Measurements from ENCODE around the gene ZNF579. TPM values are rescaled to one million over a fixed set of nuclear protein-coding genes. Genes with fewer than 3 reads are reported as not detected.

The ZNF579 gene
- polyA plus RNA-seq, 1 donor from 2014 or later: 7.4 TPM

- H3K36me3 ChIP-seq (ENCODE audit: insufficient read depth, low read length): peaks cover 8% of the 10 kb centered on the region
- H3K9me2 ChIP-seq (ENCODE audit: insufficient read depth, low read length): no peaks in the 10 kb centered on the region
- H3K27ac ChIP-seq (ENCODE audit: low read length): no peak overlapping the region
- H3K79me2 ChIP-seq (replicated peaks; ENCODE audit: insufficient read depth, low read length): peaks cover 19% of the 10 kb centered on the region
- TF ChIP-seq EZH2 (IDR thresholded peaks at IDR 0.05; ENCODE audit: borderline replicate concordance, insufficient read depth, low read length, poor library complexity, severe bottlenecking) (no peak), SMC3 (conservative IDR thresholded peaks at IDR 0.05; ENCODE audit: poor library complexity) (no peak), REST (IDR thresholded peaks at IDR 0.05; ENCODE audit: borderline replicate concordance) (no peak), TAF1 (IDR thresholded peaks at IDR 0.05; ENCODE audit: low read depth) (no peak), RAD21 (conservative IDR thresholded peaks at IDR 0.05) (no peak), CTCF (IDR thresholded peaks at IDR 0.05; ENCODE audit: poor library complexity, severe bottlenecking) (no peak), MXI1 (conservative IDR thresholded peaks at IDR 0.05; ENCODE audit: poor library complexity, severe bottlenecking) (no peak), POLR2AphosphoS5 (IDR thresholded peaks at IDR 0.05) (no peak), EP300 (conservative IDR thresholded peaks at IDR 0.05; ENCODE audit: poor library complexity, severe bottlenecking) (no peak)
- H4K20me1 ChIP-seq (ENCODE audit: insufficient read depth): no peaks in the 10 kb centered on the region
- no peak overlapping the region for H3K9ac ChIP-seq (ENCODE audit: low read length)
- H3K4me2 ChIP-seq (ENCODE audit: low read length): no peak overlapping the region
- no peak overlapping the region for H2AFZ ChIP-seq (ENCODE audit: low read depth, low read length)
- H3K9me3 ChIP-seq (ENCODE audit: low read length): no peaks in the 10 kb centered on the region
- no peaks in the 10 kb centered on the region for H3K27me3 ChIP-seq (ENCODE audit: insufficient read depth, low read depth, low read length)
- H3F3A ChIP-seq (ENCODE audit: insufficient read depth, low read length, poor library complexity, severe bottlenecking): no peaks in the 10 kb centered on the region
- H3K4me3 ChIP-seq (ENCODE audit: low read length): no peak overlapping the region
Observed at GRCh38 chr19:55611983-55612645, 31.5 kb upstream of the ZNF579 start.

- no peaks in the 10 kb centered on the region for H3K9me3 ChIP-seq (ENCODE audit: low read length)
- H3K9me2 ChIP-seq (ENCODE audit: insufficient read depth, low read length): no peaks in the 10 kb centered on the region
- H2AFZ ChIP-seq (ENCODE audit: low read depth, low read length): no peak overlapping the region
- no peaks in the 10 kb centered on the region for H3F3A ChIP-seq (ENCODE audit: insufficient read depth, low read length, poor library complexity, severe bottlenecking)
- H3K4me2 ChIP-seq (ENCODE audit: low read length): no peak overlapping the region
- H3K79me2 ChIP-seq (replicated peaks; ENCODE audit: insufficient read depth, low read length): peaks cover 25% of the 10 kb centered on the region
- H3K27ac ChIP-seq (ENCODE audit: low read length): no peak overlapping the region
- H3K27me3 ChIP-seq (ENCODE audit: insufficient read depth, low read depth, low read length): no peaks in the 10 kb centered on the region
- no peaks in the 10 kb centered on the region for H4K20me1 ChIP-seq (ENCODE audit: insufficient read depth)
- peaks cover 8% of the 10 kb centered on the region for H3K36me3 ChIP-seq (ENCODE audit: insufficient read depth, low read length)
- TF ChIP-seq SMC3 (conservative IDR thresholded peaks at IDR 0.05; ENCODE audit: poor library complexity): no peak
- no peak for TF ChIP-seq RAD21 (conservative IDR thresholded peaks at IDR 0.05)
- TF ChIP-seq TAF1 (IDR thresholded peaks at IDR 0.05; ENCODE audit: low read depth): no peak
- no peak for TF ChIP-seq CTCF (IDR thresholded peaks at IDR 0.05; ENCODE audit: poor library complexity, severe bottlenecking)
- TF ChIP-seq MXI1 (conservative IDR thresholded peaks at IDR 0.05; ENCODE audit: poor library complexity, severe bottlenecking): no peak
- no peak for TF ChIP-seq POLR2AphosphoS5 (IDR thresholded peaks at IDR 0.05)
- TF ChIP-seq EP300 (conservative IDR thresholded peaks at IDR 0.05; ENCODE audit: poor library complexity, severe bottlenecking): no peak
- TF ChIP-seq EZH2 (IDR thresholded peaks at IDR 0.05; ENCODE audit: borderline replicate concordance, insufficient read depth, low read length, poor library complexity, severe bottlenecking): no peak
- TF ChIP-seq REST (IDR thresholded peaks at IDR 0.05; ENCODE audit: borderline replicate concordance): no peak
- H3K9ac ChIP-seq (ENCODE audit: low read length): no peak overlapping the region
- H3K4me3 ChIP-seq (ENCODE audit: low read length): no peak overlapping the region
Observed at GRCh38 chr19:55611300-55611982, 30.8 kb upstream of the ZNF579 start.

Data from neural cell (in vitro differentiated cells).